K562 treated with DMSO at 1 percent for 48 hours (cell line): ENCODE data around the gene SPAG8. TPM values are rescaled to one million over a fixed set of nuclear protein-coding genes. Genes with fewer than 3 reads are reported as not detected.

Experiments used
- total RNA-seq: library from RNA; unstranded; fragments of 300-600 nt; gene quantifications from 2 replicates; pipeline ENCODE4 v1.2.3, GENCODE V29; 2022; ENCODE audit warnings: low replicate concordance; ENCODE audit errors: extremely low read depth

The SPAG8 gene
- not detected in 2 replicates for total RNA-seq

DNA sequence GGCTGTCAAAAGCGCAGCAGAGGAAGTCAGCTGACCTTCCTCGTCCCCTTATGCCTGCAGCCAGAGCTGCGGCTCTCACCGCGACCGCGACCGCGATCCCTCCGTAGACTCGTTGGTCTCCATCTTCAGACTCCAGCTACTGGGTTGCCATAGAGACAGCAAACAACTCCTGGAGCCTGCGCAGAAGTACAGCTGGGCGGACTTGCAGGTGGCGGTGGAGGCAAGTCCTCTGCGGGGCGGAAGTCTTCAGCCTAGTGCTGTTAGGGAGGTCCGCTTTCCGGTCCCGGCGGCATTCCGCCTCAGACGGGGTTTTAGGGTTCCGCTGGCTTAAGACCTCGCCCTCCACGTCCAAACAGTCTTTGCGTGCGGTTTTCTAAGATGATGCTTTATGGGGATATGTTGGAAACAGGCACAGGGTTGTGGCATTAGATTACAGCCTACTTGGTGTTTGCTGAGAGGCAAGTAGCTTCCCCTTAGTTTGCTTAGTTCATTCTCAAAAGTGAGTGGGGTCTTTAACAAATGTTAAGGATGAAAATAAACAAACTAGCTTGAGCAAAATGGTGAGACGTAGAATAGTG lies at the start of gene SPAG8:
SPAG8 (minus strand) TSS at position 238 of the 578 bp plus-strand sequence; CDS start at position 123, 115 bp downstream.

GRCh38 chr9:35829084-35829763 lies 17.2 kb upstream of the SPAG8 start, which contains the start of gene TMEM8B:
TMEM8B (plus strand) TSS chr9:35829228; CDS start chr9:35829448, 220 bp downstream.

GRCh38 chr9:35828716-35829083 lies 16.6 kb upstream of the SPAG8 start, which contains the start of gene FAM221B:
FAM221B (minus strand) TSS chr9:35828732; CDS start chr9:35826161, 2,571 bp downstream.

GRCh38 chr9:35814841-35815543 lies 2.9 kb upstream of the SPAG8 start, which contains the start of gene HINT2:
HINT2 (minus strand) TSS chr9:35815042; CDS start chr9:35814979, 63 bp downstream.

GRCh38 chr9:35791297-35791921 lies 20.7 kb downstream of the SPAG8 start, which contains the start of gene NPR2:
NPR2 (plus strand) TSS chr9:35791591; CDS start chr9:35792409, 818 bp downstream.

Other genes with a start within 250 kb of the SPAG8 start
- not detected in 2 replicates for gene TESK1, start 207.0 kb downstream of the SPAG8 start, total RNA-seq
- gene CD72, start 193.8 kb downstream of the SPAG8 start, total RNA-seq: not detected in 2 replicates
- not detected in 2 replicates for gene SIT1, start 161.3 kb downstream of the SPAG8 start, total RNA-seq
- gene RMRP, start 154.2 kb downstream of the SPAG8 start, total RNA-seq: not detected in 2 replicates
- gene CCDC107, start 154.0 kb downstream of the SPAG8 start, total RNA-seq: not detected in 2 replicates
- gene ARHGEF39, start 147.1 kb downstream of the SPAG8 start, total RNA-seq: not detected in 2 replicates
- gene CA9, start 138.3 kb downstream of the SPAG8 start, total RNA-seq: not detected in 2 replicates
- gene TPM2, start 122.3 kb downstream of the SPAG8 start, total RNA-seq: not detected in 2 replicates
- gene TLN1, start 80.1 kb downstream of the SPAG8 start, total RNA-seq: 65.0 and 713 TPM in 2 replicates
- gene CREB3, start 79.6 kb downstream of the SPAG8 start, total RNA-seq: not detected in 2 replicates
- not detected in 2 replicates for gene GBA2, start 63.0 kb downstream of the SPAG8 start, total RNA-seq
- gene RGP1, start 63.0 kb downstream of the SPAG8 start, total RNA-seq: not detected in 2 replicates
- not detected in 2 replicates for gene MSMP, start 58.0 kb downstream of the SPAG8 start, total RNA-seq
- not detected in 2 replicates for gene NPR2, start 20.7 kb downstream of the SPAG8 start, total RNA-seq
- gene HINT2, start 2.8 kb upstream of the SPAG8 start, total RNA-seq: not detected in 2 replicates
- gene FAM221B, start 16.5 kb upstream of the SPAG8 start, total RNA-seq: not detected in 2 replicates
- not detected in 2 replicates for gene TMEM8B, start 17.0 kb upstream of the SPAG8 start, total RNA-seq
- not detected in 2 replicates for gene OR13J1, start 58.1 kb upstream of the SPAG8 start, total RNA-seq
- gene HRCT1, start 93.9 kb upstream of the SPAG8 start, total RNA-seq: not detected in 2 replicates
- not detected in 2 replicates for gene SPAAR, start 97.2 kb upstream of the SPAG8 start, total RNA-seq
- not detected in 2 replicates for gene OR2S2, start 145.9 kb upstream of the SPAG8 start, total RNA-seq
- gene RECK, start 224.7 kb upstream of the SPAG8 start, total RNA-seq: not detected in 2 replicates